ENCODE measurements around the gene WSCD1. TPM values are rescaled to one million over a fixed set of nuclear protein-coding genes. Genes with fewer than 3 reads are reported as not detected.

Gene WSCD1
- total RNA-seq, 4 donors from 2014 or later: 1.7 to 6.8 (median 3.5) TPM

- WGBS: 80% methylated on average over 6 of the region's 6 CpGs
- DNase-seq (ENCODE audit: extremely low spot score): no peak
- peaks cover 0 to 4% (median 0%) of the 10 kb centered on the region in 4 donors for H3K27me3 ChIP-seq
- no peak overlapping the region for H3K4me3 ChIP-seq
- no peaks in the 10 kb centered on the region for H3K36me3 ChIP-seq
- peaks cover 0 to 3% (median 2%) of the 10 kb centered on the region in 4 donors for H3K4me1 ChIP-seq
- TF ChIP-seq POLR2A (IDR thresholded peaks at IDR 0.05; ENCODE audit: low read depth) (no peak), POLR2AphosphoS5 (IDR thresholded peaks at IDR 0.05) (no peak), EP300 (IDR thresholded peaks at IDR 0.05) (no peak)
- TF ChIP-seq, protein P1, sequence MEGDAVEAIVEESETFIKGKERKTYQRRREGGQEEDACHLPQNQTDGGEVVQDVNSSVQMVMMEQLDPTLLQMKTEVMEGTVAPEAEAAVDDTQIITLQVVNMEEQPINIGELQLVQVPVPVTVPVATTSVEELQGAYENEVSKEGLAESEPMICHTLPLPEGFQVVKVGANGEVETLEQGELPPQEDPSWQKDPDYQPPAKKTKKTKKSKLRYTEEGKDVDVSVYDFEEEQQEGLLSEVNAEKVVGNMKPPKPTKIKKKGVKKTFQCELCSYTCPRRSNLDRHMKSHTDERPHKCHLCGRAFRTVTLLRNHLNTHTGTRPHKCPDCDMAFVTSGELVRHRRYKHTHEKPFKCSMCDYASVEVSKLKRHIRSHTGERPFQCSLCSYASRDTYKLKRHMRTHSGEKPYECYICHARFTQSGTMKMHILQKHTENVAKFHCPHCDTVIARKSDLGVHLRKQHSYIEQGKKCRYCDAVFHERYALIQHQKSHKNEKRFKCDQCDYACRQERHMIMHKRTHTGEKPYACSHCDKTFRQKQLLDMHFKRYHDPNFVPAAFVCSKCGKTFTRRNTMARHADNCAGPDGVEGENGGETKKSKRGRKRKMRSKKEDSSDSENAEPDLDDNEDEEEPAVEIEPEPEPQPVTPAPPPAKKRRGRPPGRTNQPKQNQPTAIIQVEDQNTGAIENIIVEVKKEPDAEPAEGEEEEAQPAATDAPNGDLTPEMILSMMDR (IDR thresholded peaks at IDR 0.05): no peak
- no peak overlapping the region for H3K27ac ChIP-seq (replicated peaks in 1 of 4)
- H3K9me3 ChIP-seq: no peaks in the 10 kb centered on the region
- intact Hi-C loops (cut with DNase I): no loop called here
Measured at GRCh38 chr17:6045621-6046357, 24.4 kb upstream of the WSCD1 start.

- 60% methylated on average over 4 of the region's 4 CpGs for WGBS
- intact Hi-C loops (cut with DNase I): no loop called here
- Histone ChIP-seq H3K4me3 (no peak overlapping the region), H3K9me3 (no peaks in the 10 kb centered on the region), H3K27me3 (no peaks in the 10 kb centered on the region), H3K27ac (replicated peaks in 1 of 4) (no peak overlapping the region), H3K4me1 (no peaks in the 10 kb centered on the region), H3K36me3 (no peaks in the 10 kb centered on the region)
- TF ChIP-seq EP300 (IDR thresholded peaks at IDR 0.05) (no peak), POLR2A (IDR thresholded peaks at IDR 0.05; ENCODE audit: low read depth) (no peak), POLR2AphosphoS5 (IDR thresholded peaks at IDR 0.05) (no peak)
- DNase-seq (ENCODE audit: extremely low spot score): no peak
Measured at GRCh38 chr17:6046431-6046830, 23.7 kb upstream of the WSCD1 start.

GRCh38 chr17:6046931-6047330 lies 23.2 kb upstream of the WSCD1 start:
- Histone ChIP-seq H3K27ac (replicated peaks in 1 of 4) (no peak overlapping the region), H3K4me3 (no peak overlapping the region), H3K4me1 (no peaks in the 10 kb centered on the region), H3K27me3 (no peaks in the 10 kb centered on the region), H3K9me3 (no peaks in the 10 kb centered on the region), H3K36me3 (no peaks in the 10 kb centered on the region)
- TF ChIP-seq POLR2A (IDR thresholded peaks at IDR 0.05; ENCODE audit: low read depth) (no peak), EP300 (IDR thresholded peaks at IDR 0.05) (no peak), POLR2AphosphoS5 (IDR thresholded peaks at IDR 0.05) (no peak)
- TF ChIP-seq, protein P1 (IDR thresholded peaks at IDR 0.05): no peak
- intact Hi-C loops (cut with DNase I): no loop called here
- WGBS: 78% methylated on average over 1 of the region's 1 CpG
- no peak for DNase-seq (ENCODE audit: extremely low spot score)

DNA sequence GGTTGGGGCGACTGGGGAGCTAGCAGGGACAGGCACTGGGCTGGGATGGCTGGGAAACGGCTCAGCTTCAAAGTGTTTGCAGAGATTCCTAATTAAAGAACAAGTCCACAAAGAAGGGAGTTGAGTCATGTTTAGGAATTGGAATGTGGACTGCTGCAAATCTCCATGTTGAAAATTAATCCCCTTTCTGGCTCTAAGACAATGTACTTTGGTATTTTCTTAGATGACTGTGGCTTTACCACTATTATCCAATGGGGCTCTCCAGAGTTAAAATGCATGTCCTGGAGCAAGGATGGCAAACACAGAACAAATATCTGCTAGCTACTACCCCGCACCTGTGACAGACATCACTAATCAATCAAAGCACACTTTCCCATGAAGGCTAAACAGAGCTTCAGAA lies 22.2 kb upstream of the WSCD1 start:
- intact Hi-C loops (cut with DNase I): no loop called here
- 61% methylated on average over 3 of the region's 3 CpGs for WGBS
- no peaks in the 10 kb centered on the region for H3K9me3 ChIP-seq
- H3K36me3 ChIP-seq: no peaks in the 10 kb centered on the region
- no peak for DNase-seq (ENCODE audit: extremely low spot score)
- no peaks in the 10 kb centered on the region for H3K4me1 ChIP-seq
- H3K4me3 ChIP-seq: no peak overlapping the region
- TF ChIP-seq, protein P1 (IDR thresholded peaks at IDR 0.05): no peak
- no peak for TF ChIP-seq EP300 (IDR thresholded peaks at IDR 0.05)
- TF ChIP-seq POLR2AphosphoS5 (IDR thresholded peaks at IDR 0.05): no peak
- no peak for TF ChIP-seq POLR2A (IDR thresholded peaks at IDR 0.05; ENCODE audit: low read depth)
- H3K27ac ChIP-seq (replicated peaks in 1 of 4): no peak overlapping the region
- peaks cover 0 to 3% (median 0%) of the 10 kb centered on the region in 4 donors for H3K27me3 ChIP-seq

- no peaks in the 10 kb centered on the region for H3K4me1 ChIP-seq
- no peak for DNase-seq (ENCODE audit: extremely low spot score)
- H3K4me3 ChIP-seq: no peak overlapping the region
- peaks cover 0 to 5% (median 0%) of the 10 kb centered on the region in 4 donors for H3K27me3 ChIP-seq
- no peaks in the 10 kb centered on the region for H3K36me3 ChIP-seq
- no peak overlapping the region for H3K27ac ChIP-seq (replicated peaks in 1 of 4)
- no peaks in the 10 kb centered on the region for H3K9me3 ChIP-seq
- WGBS: 97% methylated on average over 5 of the region's 5 CpGs
- TF ChIP-seq EP300 (IDR thresholded peaks at IDR 0.05) (no peak), POLR2A (IDR thresholded peaks at IDR 0.05; ENCODE audit: low read depth) (no peak), POLR2AphosphoS5 (IDR thresholded peaks at IDR 0.05) (no peak)
- TF ChIP-seq, protein P1 (IDR thresholded peaks at IDR 0.05): no peak
- intact Hi-C loops (cut with DNase I): no loop called here
Measured at GRCh38 chr17:6048486-6048885, 21.7 kb upstream of the WSCD1 start.
